Endothelial cell (in vitro differentiated cells): ENCODE measurements around the gene MAML2. TPM values are rescaled to one million over a fixed set of nuclear protein-coding genes. Genes with fewer than 3 reads are reported as not detected.

Source experiments
- DNase-seq: peaks from one replicate; pipeline ENCODE4 v3.0.0; 2021; ENCODE audit warnings: low spot score
- H3K27ac Mint-ChIP-seq: one replicate; pipeline ENCODE4 v1.8.0; 2021; ENCODE audit warnings: mixed read lengths, inconsistent platforms; ENCODE audit not compliant: unreplicated experiment
- H3K27me3 Mint-ChIP-seq: one replicate; pipeline ENCODE4 v1.8.0; 2021; ENCODE audit warnings: mild to moderate bottlenecking, moderate library complexity, mixed read lengths, inconsistent platforms; ENCODE audit not compliant: unreplicated experiment
- H3K36me3 Mint-ChIP-seq: one replicate; pipeline ENCODE4 v1.8.0; 2021; ENCODE audit warnings: mild to moderate bottlenecking, low read depth, mixed read lengths, inconsistent platforms; ENCODE audit not compliant: unreplicated experiment
- H3K4me1 Mint-ChIP-seq: one replicate; pipeline ENCODE4 v1.8.0; 2021; ENCODE audit warnings: mild to moderate bottlenecking, mixed read lengths, inconsistent platforms; ENCODE audit not compliant: unreplicated experiment
- H3K4me3 Mint-ChIP-seq: one replicate; pipeline ENCODE4 v1.8.0; 2021; ENCODE audit warnings: mild to moderate bottlenecking, mixed read lengths, inconsistent platforms; ENCODE audit not compliant: unreplicated experiment
- H3K9me3 Mint-ChIP-seq: one replicate; pipeline ENCODE4 v1.8.0; 2021; ENCODE audit warnings: mixed read lengths, inconsistent platforms; ENCODE audit not compliant: unreplicated experiment
- total RNA-seq: library from RNA; stranded (reverse); fragmentation: NEBNext Ultra II Directional; extraction: Animal tissue kit (Norgen Biotek cat#: 25700); gene quantifications from one replicate; pipeline ENCODE4 v1.2.1, GENCODE V29; 2021; ENCODE audit not compliant: unreplicated experiment
- TF ChIP-seq, protein P1 (sequence below): fragments of 200-600 bp; sonication (generic); IDR thresholded peaks from one replicate; pipeline ENCODE4 v1.5.0; 2021; ENCODE audit warnings: antibody characterized with exemption; ENCODE audit not compliant: unreplicated experiment

MAML2 gene
- total RNA-seq, 1 donor from 2014 or later: 6.2 TPM

- Mint-ChIP-seq H3K36me3 (no peaks in the 10 kb centered on the region), H3K4me1 (no peaks in the 10 kb centered on the region), H3K9me3 (no peaks in the 10 kb centered on the region), H3K4me3 (no peak overlapping the region), H3K27me3 (no peaks in the 10 kb centered on the region), H3K27ac (no peak overlapping the region)
- TF ChIP-seq, protein P1, sequence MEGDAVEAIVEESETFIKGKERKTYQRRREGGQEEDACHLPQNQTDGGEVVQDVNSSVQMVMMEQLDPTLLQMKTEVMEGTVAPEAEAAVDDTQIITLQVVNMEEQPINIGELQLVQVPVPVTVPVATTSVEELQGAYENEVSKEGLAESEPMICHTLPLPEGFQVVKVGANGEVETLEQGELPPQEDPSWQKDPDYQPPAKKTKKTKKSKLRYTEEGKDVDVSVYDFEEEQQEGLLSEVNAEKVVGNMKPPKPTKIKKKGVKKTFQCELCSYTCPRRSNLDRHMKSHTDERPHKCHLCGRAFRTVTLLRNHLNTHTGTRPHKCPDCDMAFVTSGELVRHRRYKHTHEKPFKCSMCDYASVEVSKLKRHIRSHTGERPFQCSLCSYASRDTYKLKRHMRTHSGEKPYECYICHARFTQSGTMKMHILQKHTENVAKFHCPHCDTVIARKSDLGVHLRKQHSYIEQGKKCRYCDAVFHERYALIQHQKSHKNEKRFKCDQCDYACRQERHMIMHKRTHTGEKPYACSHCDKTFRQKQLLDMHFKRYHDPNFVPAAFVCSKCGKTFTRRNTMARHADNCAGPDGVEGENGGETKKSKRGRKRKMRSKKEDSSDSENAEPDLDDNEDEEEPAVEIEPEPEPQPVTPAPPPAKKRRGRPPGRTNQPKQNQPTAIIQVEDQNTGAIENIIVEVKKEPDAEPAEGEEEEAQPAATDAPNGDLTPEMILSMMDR: no peak
- DNase-seq: no peak
Measured at GRCh38 chr11:96126917-96127595, 215.9 kb downstream of the MAML2 start.

- Mint-ChIP-seq H3K27ac (no peak overlapping the region), H3K4me1 (no peaks in the 10 kb centered on the region), H3K4me3 (no peak overlapping the region), H3K36me3 (no peaks in the 10 kb centered on the region), H3K27me3 (no peaks in the 10 kb centered on the region), H3K9me3 (no peaks in the 10 kb centered on the region)
- no peak for DNase-seq
- TF ChIP-seq, protein P1: no peak
Measured at GRCh38 chr11:96125400-96125799, 217.6 kb downstream of the MAML2 start.

GRCh38 chr11:96124155-96124554 is 218.8 kb downstream of the MAML2 start:
- H3K9me3 Mint-ChIP-seq: no peaks in the 10 kb centered on the region
- H3K27ac Mint-ChIP-seq: no peak overlapping the region
- H3K4me1 Mint-ChIP-seq: no peaks in the 10 kb centered on the region
- no peaks in the 10 kb centered on the region for H3K27me3 Mint-ChIP-seq
- TF ChIP-seq, protein P1: no peak
- H3K36me3 Mint-ChIP-seq: no peaks in the 10 kb centered on the region
- DNase-seq: no peak
- H3K4me3 Mint-ChIP-seq: no peak overlapping the region

DNA sequence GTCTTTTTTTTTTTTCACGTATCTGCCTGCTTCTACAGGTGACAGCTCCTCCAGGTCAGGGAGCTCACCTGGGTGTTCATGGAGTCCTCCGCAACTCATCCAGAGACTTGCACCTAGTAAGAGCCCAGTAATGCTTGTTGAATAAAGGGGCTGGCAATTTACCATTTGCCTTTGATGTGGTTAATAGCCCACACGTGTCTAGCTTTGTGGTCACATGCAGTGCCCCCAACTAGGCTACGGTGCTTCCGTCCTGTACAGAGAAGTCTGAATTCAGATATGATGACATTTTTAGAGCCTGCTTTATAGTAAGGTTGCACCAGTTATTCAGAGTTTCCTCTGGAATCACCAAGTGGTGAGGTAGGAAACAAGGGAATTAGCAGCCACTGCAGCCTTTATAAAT is 219.7 kb downstream of the MAML2 start:
- H3K27ac Mint-ChIP-seq: no peak overlapping the region

DNA sequence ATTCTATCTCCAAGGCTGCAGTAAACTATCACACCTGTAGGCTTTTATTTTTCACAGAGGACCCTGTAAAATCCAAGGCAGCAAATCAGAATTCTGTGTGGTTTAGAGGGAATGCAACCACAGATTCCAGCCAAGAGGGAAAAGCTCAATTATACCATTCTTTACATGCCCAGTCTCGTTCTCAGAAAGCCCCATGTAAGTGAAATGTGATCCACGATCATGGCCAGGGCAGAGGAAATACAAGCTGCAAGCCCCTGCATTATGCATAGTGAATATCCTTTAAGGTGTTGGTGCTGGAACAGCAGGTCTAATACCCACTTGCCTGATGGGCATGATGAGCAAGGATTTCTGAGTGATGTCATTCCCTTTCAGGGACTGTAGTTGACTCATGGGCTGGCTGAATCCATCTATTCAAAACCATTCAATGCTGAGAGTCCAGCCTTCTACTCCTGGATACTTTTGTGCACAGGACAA is 220.4 kb downstream of the MAML2 start:
- Mint-ChIP-seq H3K27ac (no peak overlapping the region), H3K9me3 (no peaks in the 10 kb centered on the region), H3K27me3 (no peaks in the 10 kb centered on the region), H3K36me3 (no peaks in the 10 kb centered on the region), H3K4me1 (no peaks in the 10 kb centered on the region), H3K4me3 (no peak overlapping the region)
- DNase-seq: no peak
- TF ChIP-seq, protein P1: peak; percentile 20

More for the DNA sequence above, 219.7 kb downstream of the MAML2 start:
- Mint-ChIP-seq H3K9me3 (no peaks in the 10 kb centered on the region), H3K27me3 (no peaks in the 10 kb centered on the region), H3K4me1 (no peaks in the 10 kb centered on the region), H3K36me3 (no peaks in the 10 kb centered on the region), H3K4me3 (no peak overlapping the region)
- TF ChIP-seq, protein P1: no peak
- no peak for DNase-seq
